Activated CD8-positive, alpha-beta memory T cell treated with anti-CD3 and anti-CD28 coated beads, Interleukin-2, amount 10 ng/mL, durations not matched to agents 7 days and 5 days (primary cell): ENCODE data around the gene GAK. TPM values are rescaled to one million over a fixed set of nuclear protein-coding genes. Genes with fewer than 3 reads are reported as not detected.

Experiments used
- ATAC-seq: fragments of 150-1000 bp; cut with Tn5 transposase; one replicate; pipeline ENCODE4 v1.10.0; 2021; ENCODE audit warnings: moderate library complexity
- CTCF ChIA-PET: fragments of 350-600 bp; sonication (Branson Sonifier 250); formaldehyde crosslinking; loops from one replicate; lab custom pipeline; 2021; ENCODE audit warnings: antibody characterized with exemption; lab: Charles Lee
- DNase-seq: peaks from one replicate; pipeline ENCODE4 v3.0.0-alpha.2; 2020
- H3K27ac Mint-ChIP-seq: one replicate; pipeline ENCODE4 v1.8.0; 2021; ENCODE audit warnings: mild to moderate bottlenecking, mixed read lengths
- H3K27me3 Mint-ChIP-seq: one replicate; pipeline ENCODE4 v1.8.0; 2021; ENCODE audit warnings: mixed read lengths
- H3K36me3 Mint-ChIP-seq: one replicate; pipeline ENCODE4 v1.8.0; 2021; ENCODE audit warnings: mild to moderate bottlenecking, mixed read lengths
- H3K4me1 Mint-ChIP-seq: one replicate; pipeline ENCODE4 v1.8.0; 2021; ENCODE audit warnings: mixed read lengths
- H3K4me3 Mint-ChIP-seq: one replicate; pipeline ENCODE4 v1.8.0; 2021; ENCODE audit warnings: mild to moderate bottlenecking, moderate library complexity, mixed read lengths
- H3K9me3 Mint-ChIP-seq: one replicate; pipeline ENCODE4 v1.8.0; 2022; ENCODE audit warnings: low read depth, mixed read lengths
- total RNA-seq, 2 experiments: library from RNA; stranded (reverse); gene quantifications; one replicate each; pipeline ENCODE4 v1.2.3, GENCODE V29; 2021

The GAK gene
- total RNA-seq, 2 experiments from 2014 or later: 152 to 176 TPM

- Mint-ChIP-seq H3K27me3 (no peaks in the 10 kb centered on the region), H3K9me3 (peaks cover 3% of the 10 kb centered on the region), H3K4me3 (no peak overlapping the region), H3K4me1 (no peaks in the 10 kb centered on the region), H3K36me3 (peaks cover 46% of the 10 kb centered on the region), H3K27ac (no peak overlapping the region)
- DNase-seq (no peak), ATAC-seq (peak; percentile 6)
- CTCF ChIA-PET: no interaction called here
Measured at GRCh38 chr4:872241-872981, 59.7 kb downstream of the GAK start.

GRCh38 chr4:871484-871883, 60.6 kb downstream of the GAK start:
- no peak for ATAC-seq
- CTCF ChIA-PET: no interaction called here
- Mint-ChIP-seq H3K27ac (no peak overlapping the region), H3K27me3 (no peaks in the 10 kb centered on the region), H3K4me3 (no peak overlapping the region), H3K4me1 (no peaks in the 10 kb centered on the region), H3K36me3 (peaks cover 42% of the 10 kb centered on the region), H3K9me3 (peaks cover 3% of the 10 kb centered on the region)
- DNase-seq: no peak

- Mint-ChIP-seq H3K9me3 (peaks cover 3% of the 10 kb centered on the region), H3K4me1 (no peaks in the 10 kb centered on the region), H3K27me3 (no peaks in the 10 kb centered on the region), H3K36me3 (peaks cover 38% of the 10 kb centered on the region), H3K27ac (no peak overlapping the region), H3K4me3 (no peak overlapping the region)
- CTCF ChIA-PET: no interaction called here
- ATAC-seq: no peak
- no peak for DNase-seq
Measured at GRCh38 chr4:870951-871350, 61.2 kb downstream of the GAK start.

GRCh38 chr4:869776-870175, 62.3 kb downstream of the GAK start:
- DNase-seq (no peak), ATAC-seq (no peak)
- CTCF ChIA-PET: no interaction called here
- no peak overlapping the region for H3K4me3 Mint-ChIP-seq
- H3K36me3 Mint-ChIP-seq: peaks cover 35% of the 10 kb centered on the region
- no peaks in the 10 kb centered on the region for H3K4me1 Mint-ChIP-seq
- no peaks in the 10 kb centered on the region for H3K27me3 Mint-ChIP-seq
- H3K9me3 Mint-ChIP-seq: peaks cover 3% of the 10 kb centered on the region
- no peak overlapping the region for H3K27ac Mint-ChIP-seq

DNA sequence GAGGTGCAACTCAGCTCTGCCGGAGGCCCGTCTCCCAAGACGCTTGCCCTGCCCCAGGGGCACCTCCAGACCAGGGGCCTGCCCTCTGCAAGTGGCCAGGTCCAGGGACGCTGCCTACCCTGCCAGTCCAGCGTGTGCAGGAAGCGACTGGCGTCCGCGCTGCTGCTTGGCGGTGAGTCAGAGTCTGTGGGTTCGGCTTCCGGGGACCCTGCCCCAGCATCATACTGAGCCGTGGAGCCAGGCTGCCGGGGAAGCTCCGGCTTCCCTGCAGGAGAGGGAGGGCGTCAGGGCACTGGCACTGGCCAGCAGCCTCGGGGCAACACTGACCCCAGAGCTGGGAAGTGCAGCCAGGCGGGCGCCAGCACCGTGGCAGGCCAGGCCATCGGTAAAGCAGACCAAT, 63.7 kb downstream of the GAK start:
- Mint-ChIP-seq H3K27me3 (no peaks in the 10 kb centered on the region), H3K4me3 (no peak overlapping the region), H3K27ac (no peak overlapping the region), H3K4me1 (no peaks in the 10 kb centered on the region), H3K36me3 (peaks cover 26% of the 10 kb centered on the region), H3K9me3 (peaks cover 3% of the 10 kb centered on the region)
- ATAC-seq: no peak
- CTCF ChIA-PET: no interaction called here
- no peak for DNase-seq

DNA sequence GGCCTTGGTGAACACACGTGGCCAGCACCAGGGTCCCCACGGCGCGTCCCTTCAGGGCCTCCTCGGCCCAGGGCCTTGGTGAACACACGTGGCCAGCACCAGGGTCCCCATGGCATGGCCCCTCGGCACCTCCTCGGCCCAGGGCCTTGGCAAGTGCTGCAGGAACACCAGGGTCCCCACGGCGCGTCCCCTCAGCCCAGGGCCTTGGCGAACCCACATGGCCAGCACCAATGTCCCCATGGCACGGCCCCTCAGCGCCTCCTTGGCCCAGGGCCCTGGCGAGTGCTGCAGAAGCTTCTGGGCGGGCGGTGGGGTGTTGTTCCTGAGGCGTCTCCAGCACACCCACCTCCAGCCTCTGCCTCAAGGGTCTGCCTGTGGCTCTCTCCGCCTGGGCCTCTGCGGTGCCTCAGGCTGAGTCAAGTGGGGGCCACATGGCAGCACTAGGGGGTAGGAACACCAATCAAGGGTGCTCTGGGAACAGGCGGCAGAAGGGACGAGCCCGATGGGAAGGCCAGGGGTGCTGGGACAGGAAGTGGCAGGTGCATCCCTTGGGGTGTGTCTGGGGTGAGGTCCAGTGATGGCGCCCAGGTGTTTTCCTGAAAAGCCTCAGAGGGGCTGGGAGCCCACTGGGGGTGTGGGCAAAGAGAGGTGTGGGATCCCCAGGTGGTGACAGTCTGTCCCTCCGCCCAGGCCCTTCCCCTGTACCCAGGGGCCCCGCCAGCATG, 64.4 kb downstream of the GAK start:
- no peak for ATAC-seq
- Mint-ChIP-seq H3K4me3 (no peak overlapping the region), H3K27ac (no peak overlapping the region), H3K4me1 (no peaks in the 10 kb centered on the region), H3K36me3 (peaks cover 33% of the 10 kb centered on the region), H3K27me3 (no peaks in the 10 kb centered on the region), H3K9me3 (peaks cover 3% of the 10 kb centered on the region)
- no peak for DNase-seq
- CTCF ChIA-PET: no interaction called here

- H3K4me1 Mint-ChIP-seq: no peaks in the 10 kb centered on the region
- peaks cover 3% of the 10 kb centered on the region for H3K9me3 Mint-ChIP-seq
- H3K36me3 Mint-ChIP-seq: peaks cover 33% of the 10 kb centered on the region
- no peaks in the 10 kb centered on the region for H3K27me3 Mint-ChIP-seq
- CTCF ChIA-PET: no interaction called here
- ATAC-seq (no peak), DNase-seq (no peak)
- H3K27ac Mint-ChIP-seq: no peak overlapping the region
- no peak overlapping the region for H3K4me3 Mint-ChIP-seq
Measured at GRCh38 chr4:866761-867390, 65.2 kb downstream of the GAK start.

- H3K4me1 Mint-ChIP-seq: no peaks in the 10 kb centered on the region
- ATAC-seq (peak; percentile 20), DNase-seq (no peak)
- H3K9me3 Mint-ChIP-seq: peaks cover 3% of the 10 kb centered on the region
- CTCF ChIA-PET: no interaction called here
- H3K27me3 Mint-ChIP-seq: no peaks in the 10 kb centered on the region
- no peak overlapping the region for H3K4me3 Mint-ChIP-seq
- H3K36me3 Mint-ChIP-seq: peaks cover 32% of the 10 kb centered on the region
- no peak overlapping the region for H3K27ac Mint-ChIP-seq
Measured at GRCh38 chr4:866068-866760, 65.9 kb downstream of the GAK start.

GRCh38 chr4:865572-865971, 66.5 kb downstream of the GAK start:
- peaks cover 3% of the 10 kb centered on the region for H3K9me3 Mint-ChIP-seq
- H3K27ac Mint-ChIP-seq: no peak overlapping the region
- CTCF ChIA-PET: no interaction called here
- no peak for ATAC-seq
- no peaks in the 10 kb centered on the region for H3K4me1 Mint-ChIP-seq
- no peak for DNase-seq
- H3K4me3 Mint-ChIP-seq: no peak overlapping the region
- no peaks in the 10 kb centered on the region for H3K27me3 Mint-ChIP-seq
- peaks cover 33% of the 10 kb centered on the region for H3K36me3 Mint-ChIP-seq

DNA sequence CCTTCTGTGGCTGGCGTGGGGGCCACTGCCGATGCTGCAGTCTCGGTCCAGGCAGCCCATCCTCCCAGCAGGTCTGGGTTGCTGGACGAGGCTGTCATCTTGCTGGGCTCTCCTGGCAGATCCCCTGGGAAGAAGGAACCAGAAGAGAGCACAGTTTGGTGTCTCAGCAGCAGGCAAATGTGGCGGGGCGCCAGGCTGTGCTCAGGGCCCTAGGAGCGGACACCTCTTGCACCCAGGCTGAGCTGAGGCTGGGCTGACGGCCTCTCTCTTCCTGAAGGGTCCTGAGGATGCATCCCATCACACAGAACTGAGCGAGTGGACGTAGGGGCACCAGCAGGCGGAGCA, 67.0 kb downstream of the GAK start:
- H3K4me1 Mint-ChIP-seq: no peaks in the 10 kb centered on the region
- DNase-seq (no peak), ATAC-seq (no peak)
- H3K36me3 Mint-ChIP-seq: peaks cover 33% of the 10 kb centered on the region
- CTCF ChIA-PET: no interaction called here
- no peak overlapping the region for H3K27ac Mint-ChIP-seq
- H3K9me3 Mint-ChIP-seq: peaks cover 3% of the 10 kb centered on the region
- H3K4me3 Mint-ChIP-seq: no peak overlapping the region
- no peaks in the 10 kb centered on the region for H3K27me3 Mint-ChIP-seq

- H3K4me3 Mint-ChIP-seq: no peak overlapping the region
- ATAC-seq (no peak), DNase-seq (no peak)
- H3K9me3 Mint-ChIP-seq: no peaks in the 10 kb centered on the region
- no peak overlapping the region for H3K27ac Mint-ChIP-seq
- CTCF ChIA-PET: no interaction called here
- H3K4me1 Mint-ChIP-seq: no peaks in the 10 kb centered on the region
- H3K36me3 Mint-ChIP-seq: peaks cover 33% of the 10 kb centered on the region
- H3K27me3 Mint-ChIP-seq: no peaks in the 10 kb centered on the region
Measured at GRCh38 chr4:864456-865120, 67.5 kb downstream of the GAK start.

- DNase-seq (no peak), ATAC-seq (no peak)
- Mint-ChIP-seq H3K4me3 (no peak overlapping the region), H3K27me3 (no peaks in the 10 kb centered on the region), H3K27ac (no peak overlapping the region), H3K9me3 (peaks cover 12% of the 10 kb centered on the region), H3K36me3 (peaks cover 62% of the 10 kb centered on the region), H3K4me1 (peaks cover 14% of the 10 kb centered on the region)
- CTCF ChIA-PET: no interaction called here
Measured at GRCh38 chr4:860561-860960, 71.6 kb downstream of the GAK start.

DNA sequence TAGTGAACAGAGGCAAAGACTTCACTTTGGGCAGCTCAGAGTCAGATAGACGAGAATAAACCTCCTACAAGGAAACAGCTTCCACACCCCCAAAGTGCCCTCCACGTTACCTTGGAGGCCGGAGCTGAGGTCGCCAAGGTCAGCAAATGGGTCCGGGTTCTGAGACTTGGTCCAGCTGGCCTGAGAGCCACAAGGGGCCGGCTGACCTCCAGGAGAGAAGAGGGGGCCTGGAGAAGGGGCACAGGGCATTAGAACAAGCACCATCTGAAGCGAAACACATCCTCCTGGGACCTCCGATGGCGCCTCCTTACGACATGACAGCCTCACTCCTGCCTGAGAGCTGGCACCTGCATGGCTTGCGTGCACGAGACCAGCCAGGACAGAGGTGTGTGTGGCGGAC, 72.6 kb downstream of the GAK start:
- Mint-ChIP-seq H3K4me3 (no peak overlapping the region), H3K4me1 (peaks cover 14% of the 10 kb centered on the region), H3K27ac (no peak overlapping the region), H3K27me3 (no peaks in the 10 kb centered on the region), H3K36me3 (peaks cover 71% of the 10 kb centered on the region), H3K9me3 (peaks cover 12% of the 10 kb centered on the region)
- ATAC-seq (no peak), DNase-seq (no peak)
- CTCF ChIA-PET: no interaction called here
